SU-DHL-6 (cell line): Measurements from ENCODE around the gene SEC31A.

Experiments used
- CTCF ChIP-seq: fragments of 200-600 bp; sonication (generic); IDR thresholded peaks from one replicate; pipeline ENCODE4 v1.5.1; 2017; ENCODE audit warnings: antibody characterized with exemption, mild to moderate bottlenecking, low read length, moderate library complexity; ENCODE audit not compliant: insufficient read depth, poor library complexity, severe bottlenecking
- EZH2phosphoT487 ChIP-seq: fragments of 200-600 bp; sonication (generic), shearing (Covaris generic); conservative IDR thresholded peaks from 2 replicates; pipeline ENCODE4 v1.6.1; 2018; ENCODE audit warnings: mild to moderate bottlenecking, antibody characterized with exemption, low read length, moderate library complexity, mixed read lengths

- TF ChIP-seq CTCF (no peak), EZH2phosphoT487 (no peak)
Observed at GRCh38 chr4:82921795-82922194, 30.8 kb upstream of the SEC31A start.
